Medulla oblongata (tissue), 1 donor: Measurements from ENCODE around the gene EP400.

Experiments used
- DNase-seq: peaks from one replicate; pipeline ENCODE4 v3.0.0-alpha.2; 2015; ENCODE audit errors: extremely low spot score

Gene EP400

DNA sequence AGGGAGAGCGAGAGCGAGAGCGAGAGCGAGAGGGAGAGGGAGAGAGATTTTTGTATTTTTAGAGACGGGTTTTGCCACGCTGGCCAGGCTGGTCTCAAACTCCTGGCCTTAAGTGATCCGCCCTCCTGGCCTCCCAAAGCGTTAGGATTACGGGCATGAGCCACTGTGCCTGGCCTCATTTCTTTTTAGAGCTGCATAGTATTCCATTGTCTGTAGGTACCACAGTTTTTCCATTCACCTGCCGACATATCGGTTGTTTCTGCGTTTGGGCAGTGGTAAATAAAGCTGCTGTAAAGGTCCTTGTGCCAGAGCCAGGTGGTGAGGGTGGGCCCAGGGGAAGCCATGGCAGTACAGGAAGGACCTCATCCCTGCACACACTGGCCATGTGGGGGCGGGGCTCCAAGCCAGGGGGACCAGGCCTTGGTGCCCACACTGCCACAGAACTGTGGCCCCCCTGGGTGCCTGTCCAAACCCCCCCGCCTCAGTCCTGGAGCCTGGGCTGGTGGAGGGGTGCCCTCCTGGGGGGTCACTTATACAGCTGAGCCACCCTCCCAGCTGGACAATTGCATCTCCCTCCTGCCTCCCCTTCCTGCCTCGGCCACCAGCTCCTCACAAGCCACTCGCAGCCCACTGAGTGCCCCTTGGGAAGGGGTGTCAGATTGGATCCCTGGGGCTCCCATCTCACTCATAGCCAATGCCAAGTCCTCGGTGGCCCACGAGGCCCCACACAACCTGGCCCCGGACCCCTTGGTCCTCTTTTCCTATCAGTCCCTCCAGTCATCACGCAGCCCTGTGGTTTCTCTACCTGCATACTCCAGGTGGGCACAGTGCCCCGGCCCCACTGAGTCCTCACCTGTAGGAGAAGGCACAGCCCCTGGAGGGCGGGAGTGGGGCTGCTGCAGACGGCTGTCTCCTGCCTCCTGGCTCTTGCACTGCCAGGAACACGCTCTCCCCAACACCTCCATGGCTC is 22.3 kb upstream of the EP400 start:
- no peak for DNase-seq

- DNase-seq: no peak
Measured at GRCh38 chr12:131928080-131928710, 21.5 kb upstream of the EP400 start.

- DNase-seq: peak; percentile 95
Measured at GRCh38 chr12:131928711-131929580, 20.8 kb upstream of the EP400 start, which contains the start of gene PUS1. Gene PUS1, plus strand, starts transcription at chr12:131929276. Its CDS starts 447 bp downstream, at chr12:131929723.

DNA sequence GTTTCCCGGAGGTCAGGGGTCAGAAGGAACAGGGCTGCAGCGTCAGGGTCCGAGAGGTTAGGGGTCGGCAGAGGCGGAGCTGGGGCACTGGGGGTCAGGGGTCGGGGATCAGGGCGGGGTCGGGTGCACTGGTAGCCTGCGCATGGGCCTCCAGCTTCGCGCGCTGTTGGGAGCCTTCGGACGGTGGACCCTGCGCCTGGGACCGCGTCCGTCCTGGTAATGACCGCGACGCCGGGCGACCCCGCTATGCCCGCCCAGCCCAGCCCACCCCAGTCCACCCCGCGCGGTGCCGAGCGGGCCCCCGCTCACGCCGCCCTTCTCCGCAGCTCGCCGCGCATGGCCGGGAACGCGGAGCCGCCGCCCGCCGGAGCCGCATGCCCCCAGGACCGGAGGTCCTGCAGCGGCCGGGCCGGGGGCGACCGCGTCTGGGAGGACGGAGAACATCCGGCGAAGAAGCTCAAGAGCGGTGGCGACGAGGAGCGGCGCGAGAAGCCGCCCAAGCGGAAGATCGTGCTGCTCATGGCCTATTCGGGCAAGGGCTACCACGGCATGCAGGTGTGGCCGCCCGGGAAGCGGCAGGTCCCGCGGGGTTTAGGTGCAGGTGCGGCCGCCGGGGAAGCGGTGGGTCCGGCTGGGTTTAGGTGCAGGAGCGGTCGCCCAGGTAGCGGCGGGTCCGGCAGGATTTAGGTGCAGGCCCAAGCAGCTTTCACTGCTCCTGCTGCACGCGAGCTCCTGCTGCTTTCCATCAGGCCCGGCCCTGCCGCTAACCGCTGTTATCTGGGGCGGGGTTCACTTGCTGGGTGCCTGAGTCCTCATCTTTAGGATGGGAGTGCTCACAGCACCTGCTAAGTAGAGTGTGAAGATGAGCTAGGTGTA is 19.9 kb upstream of the EP400 start:
- DNase-seq: no peak

GRCh38 chr12:131930510-131930909 is 19.2 kb upstream of the EP400 start:
- DNase-seq: no peak

DNA sequence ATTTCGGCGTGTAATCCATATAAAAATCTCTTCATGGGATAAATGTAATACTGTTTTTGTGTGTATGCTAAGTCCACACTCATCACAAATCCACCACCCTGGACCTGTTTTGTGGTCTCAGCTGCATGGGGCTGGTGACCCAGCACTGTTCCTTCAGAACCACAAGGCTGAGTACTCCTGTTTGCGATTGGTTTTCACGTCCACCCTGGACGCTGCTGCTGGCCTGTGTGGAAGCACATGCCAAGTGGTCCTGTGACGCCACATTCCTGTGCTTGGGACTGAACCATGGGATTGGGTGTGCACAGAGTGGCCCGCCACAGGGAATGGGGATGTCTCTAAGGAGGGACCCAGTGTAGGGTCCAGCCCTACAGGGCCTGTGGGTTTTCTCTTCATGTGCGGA is 16.4 kb upstream of the EP400 start:
- DNase-seq: no peak

DNA sequence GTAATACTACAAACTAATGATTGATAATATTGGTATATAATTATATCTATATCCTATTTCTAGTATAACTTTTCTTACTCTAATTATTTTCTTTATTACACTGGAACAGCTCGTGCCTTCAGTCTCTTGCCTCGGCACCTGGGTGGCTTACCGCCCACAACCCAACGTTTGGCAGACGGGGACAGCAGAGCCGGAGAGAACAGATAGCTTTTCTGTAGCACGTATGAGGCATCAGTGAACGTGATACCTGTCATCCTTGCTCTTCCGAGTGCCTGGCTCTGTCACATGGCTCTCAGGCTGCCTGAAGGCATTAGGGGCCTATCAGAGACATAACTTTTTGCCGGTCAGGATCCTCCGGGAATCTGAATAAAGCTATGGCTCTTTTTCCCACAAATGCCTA is 15.2 kb upstream of the EP400 start:
- DNase-seq: no peak

GRCh38 chr12:131938082-131938481 is 11.7 kb upstream of the EP400 start:
- DNase-seq: no peak

DNA sequence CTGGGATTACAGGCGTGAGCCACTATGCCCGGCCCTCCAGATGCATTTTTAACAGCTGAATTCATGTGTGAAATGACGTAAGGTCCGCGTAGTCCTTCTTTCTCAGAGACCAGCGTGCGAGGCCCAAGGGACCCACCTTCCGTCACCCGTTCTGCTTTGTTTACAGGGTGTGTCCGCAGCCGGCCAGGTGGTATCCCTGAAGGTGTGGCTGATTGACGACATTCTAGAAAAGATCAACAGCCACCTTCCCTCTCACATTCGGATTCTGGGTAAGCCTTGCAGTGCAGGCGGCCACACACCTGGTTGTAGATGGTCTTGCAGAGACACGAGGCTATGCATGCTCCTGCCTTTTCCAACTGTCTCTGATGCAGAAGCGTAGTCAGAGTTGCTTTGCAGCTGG is 10.7 kb upstream of the EP400 start:
- DNase-seq: no peak

DNA sequence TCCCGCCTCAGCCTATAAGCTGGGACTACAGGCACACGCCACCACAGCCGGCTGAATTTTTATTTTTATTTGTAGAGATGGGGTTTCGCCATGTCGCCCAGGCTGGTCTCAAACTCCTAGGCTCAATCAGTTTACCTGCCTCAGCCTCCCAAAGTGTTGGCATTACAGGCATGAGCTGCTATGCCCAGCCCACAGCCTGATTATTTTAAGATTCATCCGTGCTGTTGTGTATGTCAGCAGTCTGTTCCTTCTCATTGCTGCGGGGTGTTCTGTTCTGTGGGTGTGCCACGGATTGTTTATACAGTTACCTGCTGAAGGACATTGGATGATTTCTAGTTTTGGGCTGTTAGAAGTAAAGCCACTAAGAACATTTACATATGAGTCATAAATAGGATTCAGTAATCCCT is 9.6 kb upstream of the EP400 start:
- DNase-seq: no peak

DNA sequence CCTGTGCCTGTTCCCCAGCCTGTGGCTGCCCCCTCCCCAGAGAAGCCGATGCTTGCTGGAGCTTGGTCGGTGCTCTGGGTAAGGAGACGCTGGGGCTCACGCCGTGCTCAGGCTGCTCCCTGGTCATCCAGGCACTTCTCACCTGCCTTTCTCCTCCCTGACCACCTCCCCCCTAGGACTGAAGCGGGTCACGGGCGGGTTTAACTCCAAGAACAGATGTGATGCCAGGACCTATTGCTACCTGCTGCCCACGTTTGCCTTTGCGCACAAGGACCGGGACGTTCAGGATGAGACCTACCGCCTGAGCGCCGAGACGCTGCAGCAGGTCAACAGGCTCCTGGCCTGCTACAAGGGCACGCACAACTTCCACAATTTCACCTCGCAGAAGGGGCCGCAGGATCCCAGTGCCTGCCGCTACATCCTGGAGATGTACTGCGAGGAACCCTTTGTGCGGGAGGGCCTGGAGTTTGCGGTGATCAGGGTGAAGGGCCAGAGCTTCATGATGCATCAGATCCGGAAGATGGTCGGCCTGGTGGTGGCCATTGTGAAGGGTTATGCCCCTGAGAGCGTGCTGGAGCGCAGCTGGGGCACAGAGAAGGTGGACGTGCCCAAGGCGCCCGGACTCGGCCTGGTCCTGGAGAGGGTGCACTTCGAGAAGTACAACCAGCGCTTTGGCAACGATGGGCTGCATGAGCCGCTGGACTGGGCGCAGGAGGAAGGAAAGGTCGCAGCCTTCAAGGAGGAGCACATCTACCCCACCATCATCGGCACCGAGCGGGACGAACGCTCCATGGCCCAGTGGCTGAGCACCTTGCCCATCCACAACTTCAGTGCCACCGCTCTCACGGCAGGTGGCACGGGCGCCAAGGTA is 8.4 kb upstream of the EP400 start:
- DNase-seq: no peak

DNA sequence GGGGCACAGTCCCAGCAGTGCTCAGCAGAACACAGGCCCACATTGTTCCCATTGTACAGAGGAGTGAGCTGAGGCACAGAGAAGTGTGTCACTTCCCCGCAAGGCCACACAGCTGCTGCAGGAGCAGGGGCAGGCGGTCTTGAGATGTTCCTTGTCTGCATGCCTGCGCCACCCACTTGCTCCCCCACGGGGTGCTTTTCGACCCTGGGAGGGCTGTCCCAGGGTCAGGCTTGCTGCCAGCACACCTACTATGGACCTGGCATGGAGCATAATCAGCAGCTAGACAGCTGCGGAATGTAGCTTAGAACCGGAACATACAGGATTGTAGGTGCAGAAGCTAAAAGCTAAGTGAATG is 7.8 kb upstream of the EP400 start:
- no peak for DNase-seq

GRCh38 chr12:131942671-131943070 is 7.1 kb upstream of the EP400 start:
- no peak for DNase-seq

- no peak for DNase-seq
Measured at GRCh38 chr12:131943389-131943788, 6.4 kb upstream of the EP400 start.

- DNase-seq: no peak
Measured at GRCh38 chr12:131943876-131944275, 5.9 kb upstream of the EP400 start.

DNA sequence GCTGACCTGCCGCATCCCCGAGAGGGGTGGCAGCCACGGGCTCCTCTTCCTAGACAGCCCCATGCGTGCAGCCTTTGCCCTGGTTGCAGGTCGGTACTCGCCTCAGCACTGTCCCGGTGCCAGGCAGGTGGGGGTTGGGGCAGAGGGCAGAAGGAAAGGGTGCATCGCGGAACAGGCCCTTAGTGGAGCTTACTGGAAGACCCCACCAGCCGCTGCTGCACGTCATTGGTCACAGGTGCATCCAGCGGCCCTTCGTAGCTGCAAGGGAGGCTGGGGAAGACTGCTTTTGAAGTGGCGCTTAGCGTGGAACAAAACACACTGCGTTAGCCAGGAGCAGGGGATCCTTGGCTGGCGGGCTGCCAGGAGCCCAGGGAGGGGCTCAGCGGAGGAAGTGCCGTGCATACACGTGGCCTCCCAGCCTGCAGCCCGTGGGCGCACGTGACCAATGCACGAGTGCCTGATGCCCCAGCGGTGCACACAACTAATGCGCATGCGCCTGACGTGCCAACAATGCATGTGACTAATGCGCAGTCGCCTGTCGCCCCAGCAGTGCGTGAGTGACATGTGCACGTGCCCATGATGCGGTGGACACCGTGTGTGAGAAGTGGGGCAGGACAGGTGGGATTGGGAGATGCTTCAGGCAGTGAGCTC is 5.0 kb upstream of the EP400 start:
- no peak for DNase-seq

GRCh38 chr12:131946757-131947156 is 3.0 kb upstream of the EP400 start:
- no peak for DNase-seq

DNA sequence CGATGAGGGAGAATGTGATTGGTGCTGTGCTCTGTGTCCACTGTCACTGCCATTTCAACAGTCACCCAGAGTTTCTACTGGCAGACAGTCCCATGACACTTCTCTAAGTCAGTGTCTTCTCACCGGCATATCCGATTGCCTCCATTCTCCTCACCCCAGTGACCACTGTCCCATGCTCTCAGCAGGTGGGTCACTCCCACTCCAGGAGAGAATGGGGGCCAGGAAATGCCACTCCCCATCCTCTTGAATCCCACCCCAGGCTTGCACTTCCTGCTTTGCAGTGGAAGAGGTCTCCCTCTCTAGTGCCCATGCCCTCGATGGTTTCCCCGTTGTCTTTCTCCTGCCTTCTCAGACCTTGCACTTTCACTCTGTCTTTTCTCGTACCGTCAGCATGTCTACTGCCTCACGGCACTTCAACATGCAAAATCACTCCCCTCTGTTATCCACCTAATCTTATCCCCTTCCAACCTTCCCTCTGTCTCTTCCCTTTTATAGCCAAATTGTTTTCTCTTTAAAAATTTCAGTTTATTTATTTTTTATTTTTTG is 2.2 kb upstream of the EP400 start:
- DNase-seq: no peak

DNA sequence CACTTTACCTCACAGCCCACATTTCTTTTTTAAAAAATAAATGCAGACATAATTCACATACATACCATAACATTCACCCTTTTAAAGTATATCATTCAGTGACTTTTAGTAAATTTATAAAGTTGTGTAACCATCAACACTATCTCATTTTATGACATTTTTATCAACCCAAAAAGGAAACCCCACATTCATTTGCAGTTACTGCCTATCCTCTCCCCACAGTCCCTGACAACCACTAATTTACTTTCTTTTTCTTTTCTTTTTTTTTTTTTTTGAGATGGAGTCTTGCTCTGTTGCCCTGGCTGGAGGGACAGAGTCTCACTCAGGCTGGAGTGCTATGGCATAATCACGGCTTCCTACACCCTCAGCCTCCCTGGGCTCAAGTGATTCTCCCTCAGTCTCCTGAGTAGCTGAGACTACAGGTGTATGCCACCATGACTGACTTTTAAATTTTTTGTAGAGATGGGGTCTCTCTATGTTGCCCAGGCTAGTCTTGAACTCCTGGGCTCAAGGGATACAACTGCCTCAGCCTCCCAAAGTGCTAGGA is 1.5 kb upstream of the EP400 start:
- DNase-seq: no peak
